DND-41 (cell line): ENCODE data around the gene GNE.
A peak's percentile ranks its signal among the peaks of the same experiment; 100 is the strongest.

Experiments used
- ATAC-seq: fragments of 200-7000 bp; cut with Tn5 transposase; 3 replicates; pipeline ENCODE4 v1.9.1; 2021; ENCODE audit warnings: low read depth; ENCODE audit not compliant: insufficient read depth
- DNase-seq: peaks from one replicate; pipeline ENCODE4 v3.0.0-alpha.2; 2020
- H2AFZ ChIP-seq: 2 replicates; pipeline ENCODE4 v1.6.0; 2012; ENCODE audit warnings: low read depth, low read length
- H3K27ac ChIP-seq: 2 replicates; pipeline ENCODE4 v1.5.1; 2012; ENCODE audit warnings: low read length, inconsistent platforms
- H3K27me3 ChIP-seq: fragments of 200-600 bp; sonication (generic); 2 replicates; pipeline ENCODE4 v1.6.0; 2012; ENCODE audit warnings: low read length, mild to moderate bottlenecking, inconsistent platforms; ENCODE audit not compliant: insufficient read depth, poor library complexity
- H3K36me3 ChIP-seq: 2 replicates; pipeline ENCODE4 v1.5.1; 2012; ENCODE audit warnings: low read length, inconsistent platforms; ENCODE audit not compliant: insufficient read depth
- H3K4me1 ChIP-seq: 2 replicates; pipeline ENCODE4 v1.5.1; 2012; ENCODE audit warnings: mild to moderate bottlenecking, low read length; ENCODE audit not compliant: insufficient read depth
- H3K4me2 ChIP-seq: 2 replicates; pipeline ENCODE4 v1.6.0; 2012; ENCODE audit warnings: mild to moderate bottlenecking, moderate library complexity, low read length, inconsistent platforms; ENCODE audit not compliant: insufficient read depth
- H3K4me3 ChIP-seq, 2 experiments: fragments of 200-600 bp in 1 of 2; shearing (Covaris generic) in 1 of 2; 2 replicates each; pipeline ENCODE4 v1.5.1; 2012 to 2016; ENCODE audit warnings: inconsistent platforms in 2 of 2, low read length in 2 of 2, mild to moderate bottlenecking in 2 of 2, low read depth in 1 of 2, moderate library complexity in 1 of 2
- H3K79me2 ChIP-seq: 2 replicates; pipeline ENCODE4 v1.6.0; 2012; ENCODE audit warnings: low read length, inconsistent platforms; ENCODE audit not compliant: insufficient read depth
- H3K9ac ChIP-seq: 2 replicates; pipeline ENCODE4 v1.6.0; 2012; ENCODE audit warnings: low read depth, mild to moderate bottlenecking, inconsistent platforms, low read length, moderate library complexity
- H3K9me3 ChIP-seq: 2 replicates; pipeline ENCODE4 v1.5.1; 2012; ENCODE audit warnings: low read length, moderate library complexity, mild to moderate bottlenecking, inconsistent platforms; ENCODE audit not compliant: insufficient read depth, severe bottlenecking
- H4K20me1 ChIP-seq: 2 replicates; pipeline ENCODE4 v1.6.0; 2012; ENCODE audit warnings: low read length; ENCODE audit not compliant: insufficient read depth
- CTCF ChIP-seq: IDR thresholded peaks from 2 replicates; pipeline ENCODE4 v1.5.1; 2012; ENCODE audit warnings: borderline replicate concordance, low read length, moderate library complexity, mild to moderate bottlenecking; ENCODE audit not compliant: poor library complexity, severe bottlenecking; ENCODE audit errors: extremely low read depth
- EZH2 ChIP-seq: IDR thresholded peaks from 3 replicates; pipeline ENCODE4 v1.6.1; 2012; ENCODE audit warnings: borderline replicate concordance, low read depth, mild to moderate bottlenecking, moderate library complexity, low read length, inconsistent platforms; ENCODE audit not compliant: severe bottlenecking

The GNE gene

DNA sequence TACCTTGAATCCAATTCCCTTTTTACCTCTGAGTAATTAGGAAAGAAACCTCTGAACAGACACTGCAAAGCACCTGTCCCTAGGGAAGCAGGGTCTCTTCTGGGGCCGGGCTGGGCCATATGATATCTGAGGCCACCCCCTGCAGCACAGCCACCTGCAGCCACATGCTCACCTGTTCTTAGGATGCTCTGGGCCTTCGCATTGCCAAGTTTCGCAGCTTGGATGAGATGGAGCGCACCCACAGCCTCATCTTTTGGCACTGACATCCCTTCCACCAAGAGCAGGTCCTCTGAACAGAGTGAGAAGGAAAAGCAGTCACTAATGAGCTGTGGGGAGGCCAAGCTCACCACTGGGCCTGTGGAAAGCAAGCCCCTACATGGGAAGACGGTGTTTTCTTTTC is 40.2 kb downstream of the GNE start:
- DNase-seq (no peak), ATAC-seq (no peak)
- H3K4me1 ChIP-seq = peaks cover 24% of the 10 kb centered on the region
- H4K20me1 ChIP-seq = peaks cover 48% of the 10 kb centered on the region
- no peak overlapping the region for H3K9ac ChIP-seq
- H3K4me2 ChIP-seq = no peak overlapping the region
- peaks cover 24% of the 10 kb centered on the region for H3K79me2 ChIP-seq
- H3K36me3 ChIP-seq = peaks cover 84% of the 10 kb centered on the region
- H3K27ac ChIP-seq = peak overlapping the region; percentile 31; the same call in 1 of the 2 replicates
- TF ChIP-seq CTCF (no peak), EZH2 (no peak)
- no peak overlapping the region for H3K4me3 ChIP-seq
- H2AFZ ChIP-seq = no peak overlapping the region
- H3K9me3 ChIP-seq = peaks cover 7% of the 10 kb centered on the region
- H3K27me3 ChIP-seq = no peaks in the 10 kb centered on the region

DNA sequence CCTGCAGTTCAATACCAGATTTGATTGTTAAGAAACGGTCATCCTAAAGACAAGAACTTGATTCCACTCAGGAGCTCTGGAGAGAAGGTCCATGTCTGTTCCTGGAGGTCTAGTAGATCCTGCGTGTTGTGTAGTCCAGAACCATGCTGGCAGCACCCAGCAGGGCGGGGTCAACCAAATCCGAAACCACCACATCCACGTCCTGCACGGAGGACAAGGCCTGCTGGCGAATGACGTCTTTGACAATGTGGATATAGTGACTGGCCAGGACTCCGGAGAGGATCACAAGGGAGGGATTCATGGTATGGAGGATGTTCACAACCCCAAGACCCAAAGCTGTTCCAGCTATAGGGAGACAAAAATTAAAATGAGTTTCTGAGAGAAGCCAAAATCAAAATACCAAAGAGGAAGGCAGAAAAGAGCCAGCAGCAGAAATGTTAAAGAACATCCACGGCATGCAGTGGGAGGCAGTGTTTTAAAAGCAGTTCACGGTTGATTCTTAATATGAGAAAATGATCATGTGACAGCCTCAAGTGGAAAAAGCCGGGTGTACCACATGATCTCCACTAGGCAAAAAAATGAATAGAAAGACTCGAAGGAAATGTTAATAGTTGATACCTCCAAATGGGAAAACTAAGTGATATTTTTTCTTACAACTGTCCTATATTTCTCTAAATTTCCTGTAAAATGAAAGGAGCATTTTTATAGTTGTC is 40.8 kb downstream of the GNE start:
- H3K27me3 ChIP-seq = no peaks in the 10 kb centered on the region
- H3K9ac ChIP-seq = no peak overlapping the region
- TF ChIP-seq CTCF (no peak), EZH2 (no peak)
- no peak overlapping the region for H3K27ac ChIP-seq
- no peak for DNase-seq
- H3K36me3 ChIP-seq = peaks cover 84% of the 10 kb centered on the region
- peaks cover 24% of the 10 kb centered on the region; the same call in 1 of the 2 replicates for H3K79me2 ChIP-seq
- H3K4me3 ChIP-seq = no peak overlapping the region
- peaks cover 54% of the 10 kb centered on the region for H4K20me1 ChIP-seq
- peaks cover 1% of the 10 kb centered on the region for H3K9me3 ChIP-seq
- ATAC-seq = no peak
- H3K4me1 ChIP-seq = peaks cover 24% of the 10 kb centered on the region
- H2AFZ ChIP-seq = no peak overlapping the region
- no peak overlapping the region for H3K4me2 ChIP-seq

GRCh38 chr9:36214571-36214970 is 43.7 kb downstream of the GNE start:
- H3K9ac ChIP-seq = no peak overlapping the region
- no peak overlapping the region for H3K27ac ChIP-seq
- no peak overlapping the region for H3K4me3 ChIP-seq
- H4K20me1 ChIP-seq = peaks cover 71% of the 10 kb centered on the region
- no peaks in the 10 kb centered on the region for H3K9me3 ChIP-seq
- H3K36me3 ChIP-seq = peaks cover 86% of the 10 kb centered on the region
- no peak overlapping the region for H2AFZ ChIP-seq
- H3K4me2 ChIP-seq = no peak overlapping the region
- H3K4me1 ChIP-seq = peaks cover 24% of the 10 kb centered on the region
- ATAC-seq (no peak), DNase-seq (no peak)
- H3K27me3 ChIP-seq = no peaks in the 10 kb centered on the region
- TF ChIP-seq EZH2 = no peak
- TF ChIP-seq CTCF = no peak
- H3K79me2 ChIP-seq = peaks cover 38% of the 10 kb centered on the region
